CD4-positive, alpha-beta T cell treated with Interleukin-4 for 1 hour (primary cell): ENCODE results near the gene DEAF1.

Experiments used
- DNase-seq, 2 donors: peaks; one replicate each; pipeline ENCODE4 v3.0.0-alpha.2; 2020 to 2022

The DEAF1 gene

GRCh38 chr11:641806-642370 lies 53.1 kb downstream of the DEAF1 start:
- DNase-seq, result no peak

GRCh38 chr11:640021-640706 lies 54.9 kb downstream of the DEAF1 start:
- peak in 1 of 2 donors; percentile 28 for DNase-seq

GRCh38 chr11:639332-639955 lies 55.6 kb downstream of the DEAF1 start:
- no peak for DNase-seq

GRCh38 chr11:638631-639331 lies 56.2 kb downstream of the DEAF1 start:
- DNase-seq, result no peak

- no peak for DNase-seq
These were observed 57.2 kb downstream of the DEAF1 start for GRCh38 chr11:637593-638521.

GRCh38 chr11:637333-637592 lies 57.8 kb downstream of the DEAF1 start:
- no peak for DNase-seq

GRCh38 chr11:636511-637332 lies 58.3 kb downstream of the DEAF1 start, which contains the start of gene DRD4:
Gene DRD4 (plus strand): TSS chr11:637269. CDS start chr11:637305, 36 bp downstream.
- no peak for DNase-seq

GRCh38 chr11:635945-636510 lies 59.0 kb downstream of the DEAF1 start:
- DNase-seq, result no peak

GRCh38 chr11:630871-631270 lies 64.2 kb downstream of the DEAF1 start:
- DNase-seq, result no peak

- peak; percentile 26 to 63 for DNase-seq
These were observed 65.8 kb downstream of the DEAF1 start for GRCh38 chr11:629237-629583.

GRCh38 chr11:628056-628455 lies 67.0 kb downstream of the DEAF1 start:
- DNase-seq, result no peak

- DNase-seq, result no peak
These were observed 67.8 kb downstream of the DEAF1 start for GRCh38 chr11:627308-627576.

- no peak for DNase-seq
These were observed 68.3 kb downstream of the DEAF1 start, which contains the start of gene SCT for GRCh38 chr11:626475-627307. Gene SCT (minus strand): TSS chr11:627181. CDS start chr11:627143, 38 bp downstream.

- DNase-seq, result no peak
These were observed 69.3 kb downstream of the DEAF1 start for GRCh38 chr11:625636-626268.

- no peak for DNase-seq
These were observed 70.1 kb downstream of the DEAF1 start, which contains the start of gene CDHR5 for GRCh38 chr11:624705-625635. Gene CDHR5 (minus strand): TSS chr11:624955. CDS start chr11:624902, 53 bp downstream.

- no peak for DNase-seq
These were observed 70.9 kb downstream of the DEAF1 start for GRCh38 chr11:623999-624704.

GRCh38 chr11:623349-623869 lies 71.6 kb downstream of the DEAF1 start:
- DNase-seq, result no peak

- no peak for DNase-seq
These were observed 73.2 kb downstream of the DEAF1 start for GRCh38 chr11:621838-622237.
